Heart left ventricle (tissue), 16 donors: Measurements from ENCODE around the gene STX2. TPM values are rescaled to one million over a fixed set of nuclear protein-coding genes. Genes with fewer than 3 reads are reported as not detected.

ENCODE experiments used
- ATAC-seq, 4 donors: fragments of 200-7000 bp; cut with Tn5 transposase; one replicate each; pipeline ENCODE4 v1.9.1; 2020 to 2022; ENCODE audit warnings: moderate library complexity in 4 of 4, mild to moderate bottlenecking in 3 of 4, moderate number of reproducible peaks in 1 of 4
- DNase-seq, 5 donors: peaks; one replicate each; pipeline ENCODE4 v3.0.0-alpha.2; 2020
- H3K27ac ChIP-seq, 12 donors: fragments of 200-600 bp; sonication (generic) in 4 of 12; one replicate each; pipeline versions ENCODE4 v1.5.0 to v1.8.0; 2016 to 2022; ENCODE audit warnings: mild to moderate bottlenecking in 2 of 12
- H3K27me3 ChIP-seq, 9 donors: fragments of 200-600 bp; sonication (generic) in 2 of 9; one replicate each; pipeline versions ENCODE4 v1.5.1 to v1.8.0; 2016 to 2022; ENCODE audit warnings: mild to moderate bottlenecking in 3 of 9
- H3K36me3 ChIP-seq, 9 donors: fragments of 200-600 bp; sonication (generic) in 2 of 9; one replicate each; pipeline versions ENCODE4 v1.5.0 to v1.8.0; 2018 to 2022; ENCODE audit warnings: mild to moderate bottlenecking in 2 of 9
- H3K4me1 ChIP-seq, 12 donors: fragments of 200-600 bp; sonication (generic) in 4 of 12; one replicate each; pipeline versions ENCODE4 v1.5.0 to v1.8.0; 2016 to 2022; ENCODE audit warnings: mild to moderate bottlenecking in 3 of 12
- H3K4me3 ChIP-seq, 12 donors: fragments of 200-600 bp; sonication (generic) in 4 of 12; one replicate each; pipeline versions ENCODE4 v1.5.0 to v1.8.0; 2017 to 2022; ENCODE audit warnings: mild to moderate bottlenecking in 9 of 12, moderate library complexity in 4 of 12
- H3K9me3 ChIP-seq, 12 donors: fragments of 200-600 bp; sonication (generic) in 4 of 12; one replicate each; pipeline versions ENCODE4 v1.5.0 to v1.8.0; 2016 to 2022; ENCODE audit warnings: mild to moderate bottlenecking in 1 of 12
- CTCF ChIP-seq, 12 donors: fragments of 200-600 bp; sonication (generic) in 4 of 12; IDR thresholded peaks; one replicate each; pipeline versions ENCODE4 v1.5.0 to v1.8.0; 2018 to 2022; ENCODE audit warnings: antibody characterized with exemption in 12 of 12, mild to moderate bottlenecking in 5 of 12
- POLR2A ChIP-seq, 2 donors: fragments of 450-650 bp; IDR thresholded peaks; one replicate each; pipeline ENCODE4 v1.6.1; 2017; ENCODE audit warnings: antibody characterized with exemption in 2 of 2, mild to moderate bottlenecking in 2 of 2, moderate library complexity in 2 of 2
- WGBS, 4 donors: extraction: QIAGEN DNeasy Blood & Tissue Kit in 2 of 4; methylation state at CpG; one replicate each; pipeline versions ENCODE4 v1.1.5 to v1.1.7; 2013 to 2018; 5-methylcytosine and 5-hydroxymethylcytosine counted together
- intact Hi-C, 10 donors: fragments of 100-400 bp; cut with DNase I; formaldehyde crosslinking; loops; one replicate each; pipeline versions ENCODE4 v1.11.1 to v1.14.2; 2022
- polyA plus RNA-seq, 2 donors: library from polyadenylated mRNA; stranded (reverse); fragments of 200-250 nt; gene quantifications; one replicate each; pipeline ENCODE4 v1.2.3, GENCODE V29; 2013
- total RNA-seq, 9 donors: library from RNA; depleted of rRNA in 2 of 9; stranded (reverse); fragments of >200 nt in 2 of 9; fragmentation: NEBNext Ultra II Directional in 3 of 9; extraction: Animal tissue kit (Norgen Biotek cat#: 25700) in 3 of 9; gene quantifications; one replicate each; pipeline versions ENCODE4 v1.1.0 to v1.2.4, GENCODE V29; 2016 to 2023
- donor health status: ischemic (EF 13 %, LVEDD 7.1; RV severe dilation, severe dysfunction).
- donor health status: healthy with polysubstance abuse.
- donor health status: DM: no; HTN: yes; CAD: no.
- donor health status: DM: no; HTN: no; CAD: no.
- donor health status: ischemic (EF 25% LVEDD 6.9; RV normal size, moderate dysfunction).
- donor health status: ischemic (EF 25% LVEDD 5.7; RV mildly dilated, moderate dysfunction).
- donor health status: healthy.
- donor health status: DM: yes; HTN: yes; CAD: no.
- donor health status: ischemic (EF 35%, LVEDD 5.7; RV mildly dilated, moderate dysfunction).
- donor health status: nonischemic (EF 11% LVEDD 7.7; RV severe dilation, severe dysfunction).
- donor health status: DM: yes; HTN: yes; CAD: no.
- donor health status: PGD.
- donor health status: ischemic (EF 29% LVEDD 5.4; RV normal size, mild dysfunction).
- donor health status: nonischemic (EF 23%, LVEDD 6.1; RV moderate dilation, normal function).

STX2 gene
- total and polyA plus RNA-seq, 11 donors: 6.2 to 21.8 (median 11.1) TPM

GRCh38 chr12:130862161-130862560, 23.1 kb upstream of the STX2 start:
- DNase-seq (no peak), ATAC-seq (no peak)
- Histone ChIP-seq H3K9me3 (peaks cover 0 to 5% (median 0%) of the 10 kb centered on the region in 12 donors), H3K4me1 (no peaks in the 10 kb centered on the region), H3K4me3 (no peak overlapping the region), H3K27ac (no peak overlapping the region), H3K36me3 (no peaks in the 10 kb centered on the region), H3K27me3 (no peaks in the 10 kb centered on the region)
- TF ChIP-seq POLR2A (IDR thresholded peaks at IDR 0.05) (no peak), CTCF (IDR thresholded peaks at IDR 0.05) (no peak)
- intact Hi-C loops: no loop called here
- 86 to 89% (median 87%) methylated on average over 4 of the region's 4 CpGs for WGBS, 4 donors

- DNase-seq (no peak), ATAC-seq (no peak)
- no peak overlapping the region for H3K27ac ChIP-seq
- intact Hi-C loops: no loop called here
- H3K36me3 ChIP-seq: no peaks in the 10 kb centered on the region
- H3K4me1 ChIP-seq: no peaks in the 10 kb centered on the region
- H3K9me3 ChIP-seq: peaks cover 0 to 9% (median 0%) of the 10 kb centered on the region in 12 donors
- no peak overlapping the region for H3K4me3 ChIP-seq
- peaks cover 0 to 5% (median 0%) of the 10 kb centered on the region in 9 donors for H3K27me3 ChIP-seq
- 87 to 93% (median 89%) methylated on average over 9 of the region's 9 CpGs for WGBS, 4 donors
- TF ChIP-seq CTCF (IDR thresholded peaks at IDR 0.05) (no peak), POLR2A (IDR thresholded peaks at IDR 0.05) (no peak)
These were observed 21.3 kb upstream of the STX2 start for GRCh38 chr12:130860311-130860710.

GRCh38 chr12:130859161-130859560, 20.1 kb upstream of the STX2 start:
- WGBS, 4 donors: 91 to 94% (median 92%) methylated on average over 6 of the region's 6 CpGs
- intact Hi-C loops: no loop called here
- Histone ChIP-seq H3K27ac (no peak overlapping the region), H3K27me3 (peaks cover 0 to 6% (median 0%) of the 10 kb centered on the region in 9 donors), H3K4me3 (no peak overlapping the region), H3K9me3 (peaks cover 0 to 9% (median 0%) of the 10 kb centered on the region in 12 donors), H3K36me3 (no peaks in the 10 kb centered on the region), H3K4me1 (no peaks in the 10 kb centered on the region)
- DNase-seq: no peak
- TF ChIP-seq CTCF (IDR thresholded peaks at IDR 0.05) (no peak), POLR2A (IDR thresholded peaks at IDR 0.05) (no peak)
- ATAC-seq: no peak

GRCh38 chr12:130858084-130858483, 19.0 kb upstream of the STX2 start:
- TF ChIP-seq POLR2A (IDR thresholded peaks at IDR 0.05): no peak
- TF ChIP-seq CTCF (IDR thresholded peaks at IDR 0.05): no peak
- Histone ChIP-seq H3K4me1 (no peaks in the 10 kb centered on the region), H3K4me3 (no peak overlapping the region), H3K27me3 (peaks cover 0 to 8% (median 0%) of the 10 kb centered on the region in 9 donors), H3K9me3 (peaks cover 0 to 9% (median 0%) of the 10 kb centered on the region in 12 donors), H3K27ac (no peak overlapping the region), H3K36me3 (no peaks in the 10 kb centered on the region)
- WGBS, 4 donors: 84 to 88% (median 85%) methylated on average over 4 of the region's 4 CpGs
- intact Hi-C loops: no loop called here
- DNase-seq: no peak
- no peak for ATAC-seq
